ENCODE data around the gene PLD6. TPM values are rescaled to one million over a fixed set of nuclear protein-coding genes. Genes with fewer than 3 reads are reported as not detected.
"Not testable (repeated sequence)": the region's sequence is repeated elsewhere in the genome, so short reads cannot be mapped to it uniquely, and the experiment has no call there.

Gene PLD6
- polyA plus RNA-seq, 1 donor: 4.5 TPM

GRCh38 chr17:17200831-17201230 lies 5.3 kb downstream of the PLD6 start:
- no peak for DNase-seq

GRCh38 chr17:17200311-17200710 lies 5.8 kb downstream of the PLD6 start:
- DNase-seq: no peak

GRCh38 chr17:17198281-17198680 lies 7.9 kb downstream of the PLD6 start:
- DNase-seq: no peak

- no peak for DNase-seq
Measured at GRCh38 chr17:17196776-17197175, 9.4 kb downstream of the PLD6 start.

GRCh38 chr17:17195466-17195865 lies 10.7 kb downstream of the PLD6 start:
- not testable (repeated sequence) for DNase-seq

GRCh38 chr17:17191961-17192381 lies 14.2 kb downstream of the PLD6 start:
- DNase-seq: no peak

GRCh38 chr17:17191346-17191792 lies 14.8 kb downstream of the PLD6 start:
- DNase-seq: no peak

GRCh38 chr17:17190188-17190587 lies 15.9 kb downstream of the PLD6 start:
- DNase-seq: no peak

- DNase-seq: no peak
Measured at GRCh38 chr17:17189559-17189958, 16.6 kb downstream of the PLD6 start.

- no peak for DNase-seq
Measured at GRCh38 chr17:17188586-17188985, 17.5 kb downstream of the PLD6 start.

- no peak for DNase-seq
Measured at GRCh38 chr17:17186551-17187505, 19.3 kb downstream of the PLD6 start.

- DNase-seq: no peak
Measured at GRCh38 chr17:17186051-17186450, 20.1 kb downstream of the PLD6 start.

GRCh38 chr17:17184985-17185757 lies 21.0 kb downstream of the PLD6 start:
- DNase-seq: not testable (repeated sequence)

- DNase-seq: no peak
Measured at GRCh38 chr17:17183744-17184143, 22.4 kb downstream of the PLD6 start.

GRCh38 chr17:17182598-17183136 lies 23.5 kb downstream of the PLD6 start:
- no peak for DNase-seq

GRCh38 chr17:17181666-17182597 lies 24.2 kb downstream of the PLD6 start:
- no peak for DNase-seq

GRCh38 chr17:17180741-17181525 lies 25.2 kb downstream of the PLD6 start:
- no peak for DNase-seq

- DNase-seq: no peak
Measured at GRCh38 chr17:17180141-17180603, 26.0 kb downstream of the PLD6 start.

- no peak for DNase-seq
Measured at GRCh38 chr17:17179371-17179827, 26.7 kb downstream of the PLD6 start.

- no peak for DNase-seq
Measured at GRCh38 chr17:17177176-17177575, 29.0 kb downstream of the PLD6 start.

All from left kidney (tissue), 2 donors.